GM18505 (cell line): ENCODE data around the gene CABP4.
"Not testable (repeated sequence)": the region's sequence is repeated elsewhere in the genome, so short reads cannot be mapped to it uniquely, and the experiment has no call there.

Experiments
- ATAC-seq: cut with Tn5 transposase; IDR thresholded peaks from one replicate; pipeline ENCODE4 v1.9.1; 2021; ENCODE audit not compliant: unreplicated experiment
- POLR2A ChIP-seq: IDR thresholded peaks from 4 replicates; pipeline ENCODE4 v1.6.1; 2011; ENCODE audit warnings: borderline replicate concordance; ENCODE audit not compliant: insufficient read depth, insufficient read length; ENCODE audit errors: extremely low read depth

The CABP4 gene

GRCh38 chr11:67449116-67449844 is 5.9 kb upstream of the CABP4 start:
- no peak for TF ChIP-seq POLR2A
- ATAC-seq, result no peak

- no peak for TF ChIP-seq POLR2A
- no peak for ATAC-seq
Measured at GRCh38 chr11:67450796-67451657, 4.1 kb upstream of the CABP4 start.

GRCh38 chr11:67451658-67451976 is 3.5 kb upstream of the CABP4 start:
- no peak for TF ChIP-seq POLR2A
- no peak for ATAC-seq

- no peak for TF ChIP-seq POLR2A
- no peak for ATAC-seq
Measured at GRCh38 chr11:67452141-67452952, 2.8 kb upstream of the CABP4 start, which contains the start of gene GPR152. Gene GPR152, minus strand, starts transcription at chr11:67452729. Its CDS starts 5 bp downstream, at chr11:67452724.

GRCh38 chr11:67453816-67454732 is 1.1 kb upstream of the CABP4 start:
- TF ChIP-seq POLR2A, result no peak
- no peak for ATAC-seq

GRCh38 chr11:67456068-67456705 is 1.0 kb downstream of the CABP4 start:
- no peak for ATAC-seq
- TF ChIP-seq POLR2A, result no peak

- no peak for ATAC-seq
- TF ChIP-seq POLR2A, result no peak
Measured at GRCh38 chr11:67457453-67457852, 2.3 kb downstream of the CABP4 start.

- TF ChIP-seq POLR2A, result no peak
- ATAC-seq, result no peak
Measured at GRCh38 chr11:67458266-67458665, 3.1 kb downstream of the CABP4 start.

- ATAC-seq, result no peak
- no peak for TF ChIP-seq POLR2A
Measured at GRCh38 chr11:67463186-67463585, 8.0 kb downstream of the CABP4 start.

GRCh38 chr11:67463680-67464410 is 8.7 kb downstream of the CABP4 start:
- no peak for TF ChIP-seq POLR2A
- no peak for ATAC-seq

- peak; percentile 84 for TF ChIP-seq POLR2A
- ATAC-seq, result peak; percentile 51
Measured at GRCh38 chr11:67464411-67465188, 9.4 kb downstream of the CABP4 start.

- no peak for TF ChIP-seq POLR2A
- ATAC-seq, result no peak
Measured at GRCh38 chr11:67465189-67465510, 10.0 kb downstream of the CABP4 start.

- ATAC-seq, result not testable (repeated sequence)
Measured at GRCh38 chr11:67465530-67465929, 10.4 kb downstream of the CABP4 start.
